HCT116 (cell line): Measurements from ENCODE around the gene PDSS1. TPM values are rescaled to one million over a fixed set of nuclear protein-coding genes. Genes with fewer than 3 reads are reported as not detected.
"Not testable (repeated sequence)": the region's sequence is repeated elsewhere in the genome, so short reads cannot be mapped to it uniquely, and the experiment has no call there.

ENCODE experiments used
- ATAC-seq: fragments of 200-7000 bp; cut with Tn5 transposase; 2 replicates; pipeline ENCODE4 v1.9.1; 2020; ENCODE audit warnings: mild to moderate bottlenecking, moderate library complexity
- BruUV-seq: library from RNA; stranded (reverse); fragments of 400-500 nt; replicated peaks from 2 replicates; lab custom pipeline; 2021; lab: Mats Ljungman, UMichigan
- CTCF ChIA-PET: fragments of 300-600 bp; sonication (Branson Sonifier 250); formaldehyde crosslinking; loops from one replicate; lab custom pipeline; 2021; ENCODE audit warnings: antibody characterized with exemption; lab: Charles Lee
- POLR2A ChIA-PET: fragments of 300-600, 350-600 bp; sonication (Branson Sonifier 250); formaldehyde crosslinking; loops from one replicate; lab custom pipeline; 2021; ENCODE audit warnings: antibody characterized with exemption; lab: Charles Lee
- RAD21 ChIA-PET, 2 experiments: fragments of 300-600 bp; sonication (Branson Sonifier 250); formaldehyde crosslinking; loops; one replicate each; lab custom pipeline; 2023; ENCODE audit warnings: low total read pairs in 2 of 2; ENCODE audit not compliant: uncharacterized antibody in 2 of 2, unreplicated experiment in 2 of 2, low non-redundant PET in 1 of 2; lab: Charles Lee
- DNase-seq: peaks from one replicate; pipeline ENCODE4 v3.0.0-alpha.2; 2010; ENCODE audit warnings: low read depth, low spot score
- H2AFZ ChIP-seq: fragments of 200-600 bp; shearing (Covaris generic), sonication (generic); 2 replicates; pipeline ENCODE4 v1.6.1; 2017; ENCODE audit warnings: low read depth, mixed run types, mixed read lengths, antibody characterized with exemption, low read length; ENCODE audit not compliant: poor library complexity, severe bottlenecking
- H3K27ac ChIP-seq: 2 replicates; pipeline ENCODE4 v1.5.1; 2012; ENCODE audit warnings: low read depth, low read length
- H3K27me3 ChIP-seq: fragments of 200-600 bp; sonication (generic); 2 replicates; pipeline ENCODE4 v1.6.1; 2016; ENCODE audit warnings: mixed run types, low read length, mixed read lengths; ENCODE audit not compliant: insufficient read depth
- H3K36me3 ChIP-seq, 2 experiments: fragments of 200-500 bp in 1 of 2; fragments of 200-600 bp in 1 of 2; sonication (Bioruptor generic) in 1 of 2; sonication (generic) in 1 of 2; 2 replicates each; pipeline versions ENCODE4 v1.5.1 to v1.6.1; 2014 to 2016; ENCODE audit warnings: low read length in 2 of 2, inconsistent platforms in 1 of 2, mixed read lengths in 1 of 2, mixed run types in 1 of 2; ENCODE audit not compliant: insufficient read depth in 2 of 2, control insufficient read depth in 1 of 2
- H3K4me1 ChIP-seq, 2 experiments: fragments of 200-600 bp in 1 of 2; sonication (generic) in 1 of 2; 2 replicates each; pipeline versions ENCODE4 v1.5.1 to v1.6.1; 2012 to 2017; ENCODE audit warnings: low read length in 2 of 2, inconsistent platforms in 1 of 2, mild to moderate bottlenecking in 1 of 2, mixed read lengths in 1 of 2, mixed run types in 1 of 2, moderate library complexity in 1 of 2; ENCODE audit not compliant: insufficient read depth in 2 of 2, control insufficient read depth in 1 of 2
- H3K4me2 ChIP-seq: fragments of 200-600 bp; sonication (generic); 2 replicates; pipeline ENCODE4 v1.6.1; 2017; ENCODE audit warnings: mixed run types, low read length, mixed read lengths
- H3K4me3 ChIP-seq, 2 experiments: fragments of 200-600 bp in 1 of 2; sonication (generic) in 1 of 2; replicated peaks in 1 of 2; 2 replicates each; pipeline ENCODE4 v1.5.1; 2011 to 2016; ENCODE audit warnings: low read length in 2 of 2, control low read depth in 1 of 2, low read depth in 1 of 2, mild to moderate bottlenecking in 1 of 2, mixed read lengths in 1 of 2, mixed run types in 1 of 2
- H3K79me2 ChIP-seq: fragments of 200-600 bp; sonication (generic); 2 replicates; pipeline ENCODE4 v1.6.1; 2017; ENCODE audit warnings: mild to moderate bottlenecking, mixed run types, low read length, moderate library complexity, mixed read lengths; ENCODE audit not compliant: insufficient read depth
- H3K9ac ChIP-seq: fragments of 200-600 bp; sonication (generic); 2 replicates; pipeline ENCODE4 v1.6.1; 2016; ENCODE audit warnings: low read length, mixed read lengths
- H3K9me2 ChIP-seq: fragments of 200-600 bp; sonication (generic), shearing (Covaris generic); 2 replicates; pipeline ENCODE4 v1.6.1; 2017; ENCODE audit warnings: mixed run types, mild to moderate bottlenecking, moderate library complexity; ENCODE audit not compliant: insufficient read depth
- H3K9me3 ChIP-seq, 2 experiments: fragments of 200-500 bp in 1 of 2; fragments of 200-600 bp in 1 of 2; sonication (Bioruptor generic) in 1 of 2; sonication (generic) in 1 of 2; 2 replicates each; pipeline ENCODE4 v1.6.1; 2014 to 2017; ENCODE audit warnings: low read length in 2 of 2, mixed read lengths in 2 of 2, inconsistent platforms in 1 of 2, low read depth in 1 of 2, mild to moderate bottlenecking in 1 of 2, mixed run types in 1 of 2, moderate library complexity in 1 of 2; ENCODE audit not compliant: control insufficient read depth in 1 of 2, insufficient read depth in 1 of 2
- H4K20me1 ChIP-seq: fragments of 200-600 bp; sonication (generic), shearing (Covaris generic); 2 replicates; pipeline ENCODE4 v1.6.1; 2017; ENCODE audit warnings: mixed run types, mild to moderate bottlenecking, moderate library complexity; ENCODE audit not compliant: insufficient read depth
- CEBPB ChIP-seq: IDR thresholded peaks from 2 replicates; pipeline ENCODE4 v1.6.1; 2012; ENCODE audit warnings: low read depth
- EGR1 ChIP-seq: IDR thresholded peaks from 2 replicates; pipeline ENCODE4 v1.6.1; 2012; ENCODE audit warnings: low read depth
- ELF1 ChIP-seq: IDR thresholded peaks from 2 replicates; pipeline ENCODE4 v1.6.1; 2012; ENCODE audit warnings: low read depth, borderline replicate concordance
- EZH2 ChIP-seq: fragments of 200-600 bp; sonication (generic); IDR thresholded peaks from 2 replicates; pipeline ENCODE4 v1.6.1; 2017; ENCODE audit warnings: antibody characterized with exemption, mixed run types
- EZH2phosphoT487 ChIP-seq: fragments of 200-600 bp; IDR thresholded peaks from 2 replicates; pipeline ENCODE4 v1.6.1; 2018; ENCODE audit warnings: antibody characterized with exemption, borderline replicate concordance
- FOSL1 ChIP-seq: IDR thresholded peaks from 2 replicates; pipeline ENCODE4 v1.6.1; 2012; ENCODE audit warnings: low read depth
- POLR2A ChIP-seq: IDR thresholded peaks from 2 replicates; pipeline ENCODE4 v1.7.0; 2011; ENCODE audit warnings: borderline replicate concordance; ENCODE audit not compliant: insufficient read depth, insufficient read length; ENCODE audit errors: extremely low read depth
- POLR2AphosphoS5 ChIP-seq: IDR thresholded peaks from 2 replicates; pipeline ENCODE4 v1.6.1; 2011; ENCODE audit warnings: mild to moderate bottlenecking, low read depth, low read length, moderate library complexity
- RAD21 ChIP-seq: IDR thresholded peaks from 2 replicates; pipeline ENCODE4 v1.6.1; 2012; ENCODE audit warnings: low read depth, mild to moderate bottlenecking
- SIN3A ChIP-seq: IDR thresholded peaks from 2 replicates; pipeline ENCODE4 v1.6.1; 2012; ENCODE audit warnings: low read depth
- SP1 ChIP-seq: IDR thresholded peaks from 2 replicates; pipeline ENCODE4 v1.6.1; 2012; ENCODE audit warnings: low read depth
- SRF ChIP-seq: IDR thresholded peaks from 2 replicates; pipeline ENCODE4 v1.6.1; 2012; ENCODE audit warnings: low read depth
- TCF7L2 ChIP-seq: IDR thresholded peaks from 2 replicates; pipeline ENCODE4 v1.7.0; 2011; ENCODE audit warnings: borderline replicate concordance, inconsistent platforms; ENCODE audit not compliant: insufficient read depth, insufficient read length; ENCODE audit errors: extremely low read depth
- YY1 ChIP-seq: IDR thresholded peaks from 2 replicates; pipeline ENCODE4 v1.6.1; 2011; ENCODE audit warnings: low read length, low read depth, moderate library complexity, mild to moderate bottlenecking; ENCODE audit not compliant: insufficient replicate concordance; ENCODE audit errors: extremely low read depth
- ZFX ChIP-seq: fragments of 450-650 bp; IDR thresholded peaks from 2 replicates; pipeline ENCODE4 v1.6.1; 2017
- intact Hi-C: fragments of 100-400 bp; cut with micrococcal nuclease; formaldehyde crosslinking; loops from 2 replicates; pipeline ENCODE4 v1.10.0; 2022
- total RNA-seq: library from RNA; stranded (reverse); gene quantifications from one replicate; pipeline ENCODE4 v1.2.1, GENCODE V29; 2021; ENCODE audit not compliant: unreplicated experiment
- TF ChIP-seq, protein P1 (sequence below), 3 experiments: fragments of 200-600 bp in 1 of 3; sonication (generic) in 1 of 3; IDR thresholded peaks in 2 of 3; conservative IDR thresholded peaks in 1 of 3; 2 replicates each; pipeline ENCODE4 v1.5.1; 2012 to 2017; ENCODE audit warnings: low read depth in 2 of 3, low read length in 2 of 3, antibody characterized with exemption in 1 of 3, borderline replicate concordance in 1 of 3, control low read depth in 1 of 3, mild to moderate bottlenecking in 1 of 3, mixed read lengths in 1 of 3, mixed run types in 1 of 3, moderate library complexity in 1 of 3; ENCODE audit not compliant: insufficient read depth in 1 of 3
- TF ChIP-seq, protein P2 (sequence below): IDR thresholded peaks from 2 replicates; pipeline ENCODE4 v1.6.1; 2011; ENCODE audit warnings: mild to moderate bottlenecking, low read length, moderate library complexity; ENCODE audit not compliant: insufficient replicate concordance; ENCODE audit errors: extremely low read depth
- TF ChIP-seq, protein P3 (sequence below): IDR thresholded peaks from 2 replicates; pipeline ENCODE4 v1.6.1; 2012

Gene PDSS1
- total RNA-seq, 1 experiment from 2014 or later, result 23.5 TPM

DNA sequence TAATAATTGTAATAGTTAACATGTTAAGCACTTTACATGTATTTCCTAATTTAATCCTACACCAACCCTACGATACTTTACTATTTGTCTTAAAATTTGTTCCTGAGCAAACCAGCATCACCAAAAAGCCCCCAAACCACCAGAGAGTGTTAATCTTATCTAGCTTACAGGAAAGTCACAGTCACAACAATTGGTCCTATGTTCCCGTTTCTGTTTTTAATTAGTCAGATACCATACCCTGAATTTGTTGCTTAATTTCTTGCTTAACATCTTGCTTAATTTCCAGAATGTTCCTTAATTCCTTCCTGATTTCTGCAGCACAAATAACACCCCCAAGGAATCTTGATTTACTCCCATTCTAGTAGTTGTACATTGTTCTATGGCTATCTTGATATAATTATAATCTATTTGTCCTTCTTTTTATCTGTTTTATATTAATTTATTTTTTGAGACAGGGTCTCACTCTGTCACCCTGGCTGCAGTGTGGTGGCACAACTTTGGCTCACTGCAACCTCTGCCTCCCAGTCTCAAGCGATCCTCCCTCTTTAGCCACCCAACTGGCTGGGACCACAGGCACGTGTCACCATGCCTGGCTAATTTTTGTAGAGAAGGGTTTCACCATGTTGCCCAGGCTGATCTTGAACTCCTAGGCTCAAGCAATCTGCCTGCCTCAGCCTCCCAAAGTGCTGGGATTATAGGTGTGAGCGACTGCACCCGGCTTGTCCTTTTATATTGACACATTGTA, 6.6 kb upstream of the PDSS1 start:
- DNase-seq, result no peak
- no peaks in the 10 kb centered on the region for H3K9me2 ChIP-seq

DNA sequence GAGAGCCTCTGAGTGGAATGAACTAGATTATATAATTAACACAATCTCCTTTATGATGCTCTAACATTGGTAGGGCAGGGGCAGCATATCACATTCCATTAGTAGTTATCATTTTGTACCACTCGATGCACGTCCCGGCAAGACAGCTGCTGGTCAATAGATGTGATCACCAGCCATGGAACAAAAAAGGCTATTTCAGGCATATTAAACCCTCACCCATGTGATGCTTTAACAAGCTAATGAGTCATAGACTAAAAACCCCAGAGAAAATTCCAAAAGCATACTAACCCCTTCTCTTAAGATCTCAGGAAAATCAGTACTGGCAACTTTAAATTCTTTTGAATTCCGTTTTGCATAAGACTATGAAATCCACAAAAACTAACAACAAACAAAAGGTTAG, 3.0 kb upstream of the PDSS1 start:
- H3K36me3 ChIP-seq, H2AFZ ChIP-seq, RAD21 ChIA-PET, ATAC-seq, H3K4me2 ChIP-seq, H3K27ac ChIP-seq, H3K4me3 ChIP-seq, POLR2A ChIA-PET, CTCF ChIA-PET, H3K9me3 ChIP-seq, H3K27me3 ChIP-seq, H4K20me1 ChIP-seq, H3K9ac ChIP-seq, BruUV-seq, DNase-seq, H3K9me2 ChIP-seq: not testable (repeated sequence)
- Histone ChIP-seq H3K79me2 (peaks cover 20% of the 10 kb centered on the region), H3K4me1 (peaks cover 5 to 15% of the 10 kb centered on the region in 2 experiments; a peak in 3 of 4 replicates)
- intact Hi-C loops, result loop anchor here (10.0 kb wide), 2 partner anchors 90 to 170 kb away; partner anchors contain the start of gene ABI1

More for the DNA sequence above, 6.6 kb upstream of the PDSS1 start:
- no peak overlapping the region for H3K27ac ChIP-seq
- no peak overlapping the region for H3K4me2 ChIP-seq
- ChIA-PET POLR2A (no interaction called here), CTCF (no interaction called here), RAD21 (no interaction called here)
- no peaks in the 10 kb centered on the region for H3K4me1 ChIP-seq
- H4K20me1 ChIP-seq, result no peaks in the 10 kb centered on the region
- ATAC-seq, result no peak
- no peak overlapping the region for H3K4me3 ChIP-seq
- BruUV-seq, result no TSS peak
- no peaks in the 10 kb centered on the region for H3K79me2 ChIP-seq
- H3K27me3 ChIP-seq, result no peaks in the 10 kb centered on the region
- TF ChIP-seq FOSL1 (no peak), ELF1 (no peak), YY1 (no peak), CEBPB (no peak), RAD21 (no peak), SIN3A (no peak), SP1 (no peak), POLR2AphosphoS5 (no peak), SRF (no peak), TCF7L2 (no peak), EGR1 (no peak), ZFX (no peak), EZH2 (no peak), POLR2A (no peak), EZH2phosphoT487 (no peak)
- TF ChIP-seq, protein P1, sequence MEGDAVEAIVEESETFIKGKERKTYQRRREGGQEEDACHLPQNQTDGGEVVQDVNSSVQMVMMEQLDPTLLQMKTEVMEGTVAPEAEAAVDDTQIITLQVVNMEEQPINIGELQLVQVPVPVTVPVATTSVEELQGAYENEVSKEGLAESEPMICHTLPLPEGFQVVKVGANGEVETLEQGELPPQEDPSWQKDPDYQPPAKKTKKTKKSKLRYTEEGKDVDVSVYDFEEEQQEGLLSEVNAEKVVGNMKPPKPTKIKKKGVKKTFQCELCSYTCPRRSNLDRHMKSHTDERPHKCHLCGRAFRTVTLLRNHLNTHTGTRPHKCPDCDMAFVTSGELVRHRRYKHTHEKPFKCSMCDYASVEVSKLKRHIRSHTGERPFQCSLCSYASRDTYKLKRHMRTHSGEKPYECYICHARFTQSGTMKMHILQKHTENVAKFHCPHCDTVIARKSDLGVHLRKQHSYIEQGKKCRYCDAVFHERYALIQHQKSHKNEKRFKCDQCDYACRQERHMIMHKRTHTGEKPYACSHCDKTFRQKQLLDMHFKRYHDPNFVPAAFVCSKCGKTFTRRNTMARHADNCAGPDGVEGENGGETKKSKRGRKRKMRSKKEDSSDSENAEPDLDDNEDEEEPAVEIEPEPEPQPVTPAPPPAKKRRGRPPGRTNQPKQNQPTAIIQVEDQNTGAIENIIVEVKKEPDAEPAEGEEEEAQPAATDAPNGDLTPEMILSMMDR (IDR thresholded peaks at IDR 0.05 in 2 of 3, conservative IDR thresholded peaks at IDR 0.05 in 1 of 3; ENCODE audit: borderline replicate concordance in 1 of 3, insufficient read depth in 1 of 3, low read depth in 2 of 3, low read length in 2 of 3), result no peak
- TF ChIP-seq, protein P2, sequence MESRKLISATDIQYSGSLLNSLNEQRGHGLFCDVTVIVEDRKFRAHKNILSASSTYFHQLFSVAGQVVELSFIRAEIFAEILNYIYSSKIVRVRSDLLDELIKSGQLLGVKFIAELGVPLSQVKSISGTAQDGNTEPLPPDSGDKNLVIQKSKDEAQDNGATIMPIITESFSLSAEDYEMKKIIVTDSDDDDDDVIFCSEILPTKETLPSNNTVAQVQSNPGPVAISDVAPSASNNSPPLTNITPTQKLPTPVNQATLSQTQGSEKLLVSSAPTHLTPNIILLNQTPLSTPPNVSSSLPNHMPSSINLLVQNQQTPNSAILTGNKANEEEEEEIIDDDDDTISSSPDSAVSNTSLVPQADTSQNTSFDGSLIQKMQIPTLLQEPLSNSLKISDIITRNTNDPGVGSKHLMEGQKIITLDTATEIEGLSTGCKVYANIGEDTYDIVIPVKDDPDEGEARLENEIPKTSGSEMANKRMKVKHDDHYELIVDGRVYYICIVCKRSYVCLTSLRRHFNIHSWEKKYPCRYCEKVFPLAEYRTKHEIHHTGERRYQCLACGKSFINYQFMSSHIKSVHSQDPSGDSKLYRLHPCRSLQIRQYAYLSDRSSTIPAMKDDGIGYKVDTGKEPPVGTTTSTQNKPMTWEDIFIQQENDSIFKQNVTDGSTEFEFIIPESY, result no peak
- TF ChIP-seq, protein P3, sequence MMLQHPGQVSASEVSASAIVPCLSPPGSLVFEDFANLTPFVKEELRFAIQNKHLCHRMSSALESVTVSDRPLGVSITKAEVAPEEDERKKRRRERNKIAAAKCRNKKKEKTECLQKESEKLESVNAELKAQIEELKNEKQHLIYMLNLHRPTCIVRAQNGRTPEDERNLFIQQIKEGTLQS, result no peak
- no peaks in the 10 kb centered on the region for H3K9me3 ChIP-seq
- no peak overlapping the region for H2AFZ ChIP-seq
- no peaks in the 10 kb centered on the region for H3K36me3 ChIP-seq
- intact Hi-C loops, result loop anchor here (10.0 kb wide), 2 partner anchors 86 to 174 kb away; partner anchors contain the start of gene ABI1
- H3K9ac ChIP-seq, result no peak overlapping the region
